ENCODE data around the gene DPM2. TPM values are rescaled to one million over a fixed set of nuclear protein-coding genes. Genes with fewer than 3 reads are reported as not detected.

DPM2 gene
- total RNA-seq, 1 experiment from 2014 or later, result 46.9 TPM

- no peak for DNase-seq (ENCODE audit: low read depth)
- in situ Hi-C loops (cut with HindIII; ENCODE audit: low pct_unique_long_range_greater_than_20kb, low sequenced_read_pairs), result no loop called here
Measured at GRCh38 chr9:127943011-127943662, 5.5 kb upstream of the DPM2 start.

DNA sequence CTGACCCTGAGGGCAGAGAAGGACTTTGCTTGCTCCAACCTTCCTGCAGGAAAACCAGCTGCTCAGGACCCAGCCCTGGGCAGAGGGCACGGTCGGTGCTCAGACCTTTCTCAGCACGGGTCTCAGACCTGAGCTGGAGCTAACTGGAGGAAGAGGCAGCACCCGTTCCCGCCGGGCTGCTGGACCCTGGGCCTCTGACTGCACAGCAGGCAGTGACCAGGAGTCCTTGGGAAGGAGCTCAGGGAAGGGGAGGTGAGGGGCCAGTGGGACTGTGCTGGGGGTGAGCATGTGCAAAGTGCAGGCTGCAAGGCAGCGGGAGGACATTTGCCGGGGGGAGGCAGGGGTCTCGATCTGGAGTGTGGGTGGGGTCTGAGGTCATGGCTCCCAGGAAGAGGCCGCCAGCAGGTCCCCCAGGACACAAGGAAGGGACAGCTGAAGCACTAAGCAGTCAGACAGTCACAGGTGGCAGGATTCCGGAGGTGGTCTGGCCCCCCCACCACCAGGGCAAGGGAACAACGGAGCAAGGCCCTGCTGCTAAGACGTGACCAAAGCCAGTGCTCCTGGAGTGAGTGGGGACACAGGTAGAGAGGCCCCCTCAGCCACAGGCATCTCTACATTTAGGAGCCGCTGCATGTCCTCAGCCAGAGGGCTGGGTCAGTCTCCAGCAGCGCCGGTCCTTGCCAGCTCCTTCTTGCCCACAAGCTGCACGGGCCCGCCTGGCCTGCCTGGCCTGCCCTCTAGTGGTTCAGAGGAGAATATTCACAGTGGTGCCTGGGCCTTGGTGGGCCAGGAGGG, 4.8 kb upstream of the DPM2 start:
- no peak for DNase-seq (ENCODE audit: low read depth)
- in situ Hi-C loops (cut with HindIII; ENCODE audit: low pct_unique_long_range_greater_than_20kb, low sequenced_read_pairs), result no loop called here

DNA sequence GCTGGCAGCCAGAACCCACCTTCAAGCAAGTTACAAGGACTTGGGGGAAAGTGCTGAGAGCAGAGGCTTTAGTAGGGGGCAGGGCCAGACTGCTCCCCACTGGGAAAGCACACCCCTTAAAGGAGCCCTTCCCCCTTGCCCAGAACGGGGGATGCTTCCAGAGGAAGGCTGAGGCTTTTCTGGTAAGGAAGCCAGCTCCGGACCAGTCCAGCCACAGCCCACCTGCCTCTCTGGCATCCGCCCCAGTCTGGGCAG, 4.2 kb upstream of the DPM2 start:
- in situ Hi-C loops (cut with HindIII; ENCODE audit: low pct_unique_long_range_greater_than_20kb, low sequenced_read_pairs), result no loop called here
- no peak for DNase-seq (ENCODE audit: low read depth)

GRCh38 chr9:127941062-127941960, 3.7 kb upstream of the DPM2 start:
- in situ Hi-C loops (cut with HindIII; ENCODE audit: low pct_unique_long_range_greater_than_20kb, low sequenced_read_pairs), result no loop called here
- no peak for DNase-seq (ENCODE audit: low read depth)

GRCh38 chr9:127940593-127940992, 2.9 kb upstream of the DPM2 start:
- no peak for DNase-seq (ENCODE audit: low read depth)
- in situ Hi-C loops (cut with HindIII; ENCODE audit: low pct_unique_long_range_greater_than_20kb, low sequenced_read_pairs), result no loop called here

DNA sequence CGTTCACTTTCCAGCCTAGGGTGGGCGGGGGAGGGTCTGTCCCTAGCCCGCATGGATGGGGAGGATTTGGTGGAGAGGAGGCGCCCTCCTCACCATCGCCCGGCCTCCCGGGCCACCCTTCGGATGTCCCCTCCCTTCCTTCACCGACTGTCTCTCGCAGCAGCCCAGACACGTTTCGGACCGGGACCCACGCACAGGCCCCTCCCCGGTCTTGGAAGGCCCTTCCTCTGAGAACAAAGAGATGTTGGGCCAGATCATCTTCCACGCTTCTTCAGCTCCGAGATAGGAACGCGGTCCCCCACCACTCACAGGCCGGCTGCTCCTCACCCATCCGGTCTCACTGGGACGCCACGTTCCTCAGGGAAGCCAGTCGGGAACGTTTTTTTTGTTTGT, 640 bp upstream of the DPM2 start:
- no peak for DNase-seq (ENCODE audit: low read depth)
- in situ Hi-C loops (cut with HindIII; ENCODE audit: low pct_unique_long_range_greater_than_20kb, low sequenced_read_pairs), result no loop called here

DNA sequence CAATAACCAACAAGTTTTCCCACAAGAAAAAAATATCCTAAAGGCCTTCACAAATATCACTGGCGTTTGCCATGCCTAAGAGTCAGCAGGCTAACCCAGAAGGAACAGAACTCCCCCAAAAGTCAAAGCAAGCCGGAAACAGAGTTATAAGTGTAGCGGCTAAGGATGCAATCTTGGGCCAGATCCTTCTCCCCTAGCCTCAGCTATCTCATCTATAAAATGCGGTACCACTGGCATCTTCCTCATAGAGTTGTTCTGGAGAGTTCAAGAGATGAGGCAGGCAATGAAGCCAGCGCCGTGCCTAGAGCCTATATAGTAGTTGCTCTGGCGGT, 632 bp downstream of the DPM2 start:
- in situ Hi-C loops (cut with HindIII; ENCODE audit: low pct_unique_long_range_greater_than_20kb, low sequenced_read_pairs), result no loop called here
- no peak for DNase-seq (ENCODE audit: low read depth)

GRCh38 chr9:127936347-127936852, 1.3 kb downstream of the DPM2 start:
- no peak for DNase-seq (ENCODE audit: low read depth)
- in situ Hi-C loops (cut with HindIII; ENCODE audit: low pct_unique_long_range_greater_than_20kb, low sequenced_read_pairs), result no loop called here

DNA sequence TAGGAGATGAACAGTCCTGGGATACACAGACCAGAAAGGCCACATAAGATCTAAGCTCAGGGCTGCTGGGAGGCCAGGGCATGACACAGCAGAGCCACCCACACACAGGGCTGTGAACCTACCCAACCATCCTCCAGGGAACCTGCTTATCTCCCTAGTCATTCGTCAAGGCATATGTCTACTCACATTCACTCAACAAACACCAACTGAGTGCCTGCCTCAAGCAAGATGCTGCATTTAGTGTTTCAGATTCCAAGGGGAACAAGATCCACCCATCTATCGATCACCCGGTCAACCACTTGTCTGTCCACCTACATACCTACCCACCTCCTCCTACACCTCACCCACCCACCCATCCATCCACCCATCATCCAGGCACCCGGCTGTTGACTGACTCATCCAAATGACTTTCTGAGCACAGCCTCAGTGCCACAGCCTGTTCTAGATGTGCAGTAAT, 1.9 kb downstream of the DPM2 start:
- DNase-seq (ENCODE audit: low read depth), result no peak
- in situ Hi-C loops (cut with HindIII; ENCODE audit: low pct_unique_long_range_greater_than_20kb, low sequenced_read_pairs), result no loop called here

GRCh38 chr9:127934986-127935385, 2.7 kb downstream of the DPM2 start:
- no peak for DNase-seq (ENCODE audit: low read depth)
- in situ Hi-C loops (cut with HindIII; ENCODE audit: low pct_unique_long_range_greater_than_20kb, low sequenced_read_pairs), result no loop called here

DNA sequence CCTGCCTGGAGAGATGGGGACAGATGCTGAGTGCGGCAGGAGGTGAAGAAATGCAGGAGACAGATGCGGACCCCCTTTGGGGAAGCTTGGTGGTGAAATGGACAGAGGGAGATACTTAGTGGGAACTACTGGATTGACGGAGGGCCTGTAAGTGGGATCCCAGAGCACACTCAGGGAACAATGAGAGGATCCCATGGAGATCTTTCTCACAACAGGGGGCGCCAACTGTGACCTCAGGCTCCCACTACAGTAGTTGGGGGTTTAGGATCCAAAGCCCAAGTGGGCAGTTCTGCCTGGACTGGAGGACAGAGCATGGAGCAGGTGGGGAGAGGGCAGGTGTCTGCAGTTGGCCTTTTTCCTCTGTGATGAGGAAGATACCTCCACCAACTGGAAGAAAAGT, 3.4 kb downstream of the DPM2 start:
- no peak for DNase-seq (ENCODE audit: low read depth)
- in situ Hi-C loops (cut with HindIII; ENCODE audit: low pct_unique_long_range_greater_than_20kb, low sequenced_read_pairs), result no loop called here

- in situ Hi-C loops (cut with HindIII; ENCODE audit: low pct_unique_long_range_greater_than_20kb, low sequenced_read_pairs), result no loop called here
- peak; percentile 93 for DNase-seq (ENCODE audit: low read depth)
Measured at GRCh38 chr9:127931092-127931881, 6.4 kb downstream of the DPM2 start.

GRCh38 chr9:127930231-127931091, 7.2 kb downstream of the DPM2 start, which contains the start of gene PIP5KL1:
Gene PIP5KL1 (minus strand): TSS chr9:127930777. CDS start chr9:127930752, 25 bp downstream.
- in situ Hi-C loops (cut with HindIII; ENCODE audit: low pct_unique_long_range_greater_than_20kb, low sequenced_read_pairs), result no loop called here
- peak; percentile 82 for DNase-seq (ENCODE audit: low read depth)

DNA sequence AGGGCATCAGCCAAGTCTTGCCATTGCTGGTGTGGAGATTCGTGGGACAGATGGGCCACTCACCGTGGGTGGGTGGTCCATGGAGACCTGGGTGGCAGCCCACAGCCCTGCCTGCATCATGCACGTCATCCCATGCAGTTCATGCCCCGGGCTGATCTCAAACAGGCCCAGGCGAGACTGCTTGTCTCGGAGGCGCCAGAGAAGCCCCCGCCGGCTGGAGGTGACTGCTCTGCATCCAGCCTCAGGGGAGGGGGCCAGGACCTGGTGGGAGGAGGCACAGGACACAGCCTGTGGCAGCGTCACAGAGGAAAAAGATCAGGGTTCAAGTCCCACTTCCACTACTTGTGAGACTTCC, 8.1 kb downstream of the DPM2 start:
- in situ Hi-C loops (cut with HindIII; ENCODE audit: low pct_unique_long_range_greater_than_20kb, low sequenced_read_pairs), result no loop called here
- no peak for DNase-seq (ENCODE audit: low read depth)

DNA sequence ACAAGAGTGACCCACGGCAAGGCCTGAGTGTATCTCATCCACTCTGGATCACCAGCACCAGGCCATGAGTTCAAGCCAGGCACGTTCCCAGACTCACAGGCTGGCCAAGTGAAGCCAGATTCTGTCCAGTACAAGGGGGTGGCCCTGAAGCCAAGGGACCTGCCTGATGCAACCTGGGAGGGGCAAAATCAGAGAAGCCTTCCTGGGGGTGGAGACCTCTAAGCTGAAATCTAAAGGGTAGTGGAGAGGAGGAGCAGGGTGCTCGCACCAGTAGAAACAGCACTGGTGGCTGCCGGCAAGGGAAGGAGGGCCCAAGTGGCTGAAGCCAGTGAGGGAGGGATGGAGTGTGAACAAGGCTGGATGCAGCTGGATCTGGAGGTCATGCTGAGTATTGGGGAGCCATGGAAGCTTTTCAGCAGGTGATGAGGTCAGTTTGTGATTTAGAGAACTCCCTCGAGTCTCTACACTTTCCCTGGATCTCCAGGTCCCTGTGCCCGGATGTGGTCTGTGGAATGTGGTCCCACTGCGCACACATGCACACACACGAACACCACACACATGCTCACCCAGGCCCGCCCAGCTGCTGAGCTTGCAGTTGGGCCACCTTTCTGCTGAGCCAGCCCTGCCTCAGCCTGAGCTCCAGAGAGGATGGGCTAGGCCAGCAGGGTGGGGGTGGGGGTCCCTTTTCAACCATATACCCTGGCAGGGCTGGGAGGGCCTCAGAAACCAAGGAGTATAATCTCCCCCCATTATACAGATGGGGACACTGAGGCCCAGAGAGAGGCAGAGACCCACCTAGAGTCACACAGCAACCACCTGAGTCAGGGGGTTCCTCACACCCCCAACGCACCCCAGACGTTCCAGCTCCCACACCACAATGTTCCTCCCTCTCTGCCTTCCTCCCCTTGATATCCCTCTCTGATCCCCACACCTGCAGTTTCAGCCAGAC, 8.7 kb downstream of the DPM2 start:
- in situ Hi-C loops (cut with HindIII; ENCODE audit: low pct_unique_long_range_greater_than_20kb, low sequenced_read_pairs), result no loop called here
- no peak for DNase-seq (ENCODE audit: low read depth)

DNA sequence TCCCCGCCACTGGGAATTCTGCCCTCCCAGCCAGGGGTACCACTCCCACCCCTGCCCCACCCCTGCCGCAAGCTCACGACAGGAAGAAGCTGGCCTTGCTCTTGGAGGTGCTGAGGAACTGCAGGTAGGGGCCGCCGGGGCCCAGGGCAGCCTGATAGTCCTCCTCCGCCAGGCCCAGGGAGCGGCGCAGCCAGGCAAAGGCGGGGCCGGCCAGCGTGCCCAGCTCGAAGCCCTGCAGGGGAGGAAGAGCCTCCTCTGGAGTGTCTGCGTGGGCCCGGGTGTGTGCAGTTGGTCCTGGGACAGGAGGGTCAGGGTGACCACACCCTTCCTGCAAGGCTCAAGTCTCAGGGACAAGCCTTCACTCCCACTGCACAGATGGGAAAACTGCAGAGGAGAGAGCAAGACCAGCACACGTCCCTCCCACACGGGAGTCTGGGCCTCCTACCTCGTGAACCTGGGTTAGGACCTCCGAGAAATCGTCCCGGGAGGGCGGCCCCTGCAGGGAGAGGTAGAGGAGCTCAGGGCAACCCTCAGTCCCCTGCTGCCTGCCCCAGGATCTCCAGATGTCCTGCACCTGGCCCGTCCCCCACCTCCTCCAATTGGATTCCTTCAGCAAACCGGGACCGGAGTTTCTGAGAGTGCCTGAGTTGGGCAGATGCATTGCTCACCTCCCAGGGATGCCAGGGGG, 9.5 kb downstream of the DPM2 start:
- in situ Hi-C loops (cut with HindIII; ENCODE audit: low pct_unique_long_range_greater_than_20kb, low sequenced_read_pairs), result no loop called here
- no peak for DNase-seq (ENCODE audit: low read depth)
